Fibroblast of lung (primary cell): ENCODE data around the gene SESN1. TPM values are rescaled to one million over a fixed set of nuclear protein-coding genes. Genes with fewer than 3 reads are reported as not detected.

ENCODE experiments used
- DNase-seq, 2 donors: peaks; one replicate each; pipeline versions ENCODE4 v3.0.0 to v3.0.0-alpha.2; 2010; ENCODE audit warnings: low read depth in 2 of 2
- H2AFZ ChIP-seq: 2 replicates; pipeline ENCODE4 v1.5.1; 2012; ENCODE audit warnings: low read length, control low read depth, inconsistent platforms
- H3K27ac ChIP-seq: 2 replicates; pipeline ENCODE4 v1.5.1; 2011; ENCODE audit warnings: low read length, control low read depth; ENCODE audit not compliant: insufficient read depth
- H3K27me3 ChIP-seq: 2 replicates; pipeline ENCODE4 v1.5.1; 2011; ENCODE audit warnings: mild to moderate bottlenecking, low read length; ENCODE audit not compliant: control insufficient read depth, insufficient read depth
- H3K36me3 ChIP-seq: 2 replicates; pipeline ENCODE4 v1.5.1; 2011; ENCODE audit warnings: low read length; ENCODE audit not compliant: control insufficient read depth, insufficient read depth
- H3K4me1 ChIP-seq: 2 replicates; pipeline ENCODE4 v1.5.1; 2011; ENCODE audit warnings: low read length; ENCODE audit not compliant: control insufficient read depth, insufficient read depth; ENCODE audit errors: extremely low read depth
- H3K4me2 ChIP-seq: 2 replicates; pipeline ENCODE4 v1.5.1; 2011; ENCODE audit warnings: low read length, control low read depth; ENCODE audit not compliant: insufficient read depth; ENCODE audit errors: extremely low read depth
- H3K4me3 ChIP-seq, 4 experiments: fragments of 200-600 bp in 1 of 4; sonication (generic) in 1 of 4; replicated peaks in 1 of 4; 2 replicates each; pipeline ENCODE4 v1.5.1; 2011 to 2016; ENCODE audit warnings: low read length in 4 of 4, low read depth in 3 of 4, mild to moderate bottlenecking in 3 of 4, control low read depth in 2 of 4, inconsistent platforms in 1 of 4, mixed read lengths in 1 of 4; ENCODE audit not compliant: insufficient read depth in 1 of 4; ENCODE audit errors: control extremely low read depth in 1 of 4
- H3K79me2 ChIP-seq: 2 replicates; pipeline ENCODE4 v1.5.1; 2012; ENCODE audit warnings: mild to moderate bottlenecking, low read length, inconsistent platforms; ENCODE audit not compliant: control insufficient read depth, insufficient read depth
- H3K9ac ChIP-seq: 2 replicates; pipeline ENCODE4 v1.5.1; 2011; ENCODE audit warnings: mild to moderate bottlenecking, low read length, control low read depth; ENCODE audit not compliant: insufficient read depth
- H3K9me3 ChIP-seq: 2 replicates; pipeline ENCODE4 v1.5.1; 2012; ENCODE audit warnings: low read depth, low read length; ENCODE audit not compliant: control insufficient read depth, insufficient read depth
- H4K20me1 ChIP-seq: 2 replicates; pipeline ENCODE4 v1.5.1; 2011; ENCODE audit warnings: low read length; ENCODE audit not compliant: control insufficient read depth, insufficient read depth; ENCODE audit errors: extremely low read depth
- EZH2 ChIP-seq: IDR thresholded peaks from 2 replicates; pipeline ENCODE4 v1.5.1; 2012; ENCODE audit warnings: low read length, control low read depth, mild to moderate bottlenecking; ENCODE audit errors: missing control alignments
- polyA plus RNA-seq, 2 donors: library from polyadenylated mRNA; depleted of rRNA in 1 of 2; stranded (reverse) in 1 of 2; unstranded in 1 of 2; fragments of >200 nt; gene quantifications; 2 replicates each; pipeline ENCODE4 v1.2.1, GENCODE V29; 2011 to 2012; ENCODE audit warnings: missing spikeins in 1 of 2
- total RNA-seq: library from RNA; depleted of rRNA; stranded (reverse); fragments of >200 nt; gene quantifications from 2 replicates; pipeline ENCODE4 v1.2.1, GENCODE V29; 2014
- TF ChIP-seq, protein P1 (sequence below), 2 donors: IDR thresholded peaks in 1 of 2; conservative IDR thresholded peaks in 1 of 2; 1 replicate in 1 of 2; 2 replicates in 1 of 2; pipeline ENCODE4 v1.5.1; 2011 to 2012; ENCODE audit warnings: low read length in 2 of 2, control low read depth in 1 of 2, inconsistent platforms in 1 of 2, low read depth in 1 of 2, mild to moderate bottlenecking in 1 of 2

SESN1 gene
- total and polyA plus RNA-seq, 2 donors (not counting 1 experiment from before 2014, with no cell fraction given), result 16.7 to 34.5 TPM

- H3K36me3 ChIP-seq, result no peaks in the 10 kb centered on the region
- H3K27me3 ChIP-seq, result no peaks in the 10 kb centered on the region
- TF ChIP-seq, protein P1, sequence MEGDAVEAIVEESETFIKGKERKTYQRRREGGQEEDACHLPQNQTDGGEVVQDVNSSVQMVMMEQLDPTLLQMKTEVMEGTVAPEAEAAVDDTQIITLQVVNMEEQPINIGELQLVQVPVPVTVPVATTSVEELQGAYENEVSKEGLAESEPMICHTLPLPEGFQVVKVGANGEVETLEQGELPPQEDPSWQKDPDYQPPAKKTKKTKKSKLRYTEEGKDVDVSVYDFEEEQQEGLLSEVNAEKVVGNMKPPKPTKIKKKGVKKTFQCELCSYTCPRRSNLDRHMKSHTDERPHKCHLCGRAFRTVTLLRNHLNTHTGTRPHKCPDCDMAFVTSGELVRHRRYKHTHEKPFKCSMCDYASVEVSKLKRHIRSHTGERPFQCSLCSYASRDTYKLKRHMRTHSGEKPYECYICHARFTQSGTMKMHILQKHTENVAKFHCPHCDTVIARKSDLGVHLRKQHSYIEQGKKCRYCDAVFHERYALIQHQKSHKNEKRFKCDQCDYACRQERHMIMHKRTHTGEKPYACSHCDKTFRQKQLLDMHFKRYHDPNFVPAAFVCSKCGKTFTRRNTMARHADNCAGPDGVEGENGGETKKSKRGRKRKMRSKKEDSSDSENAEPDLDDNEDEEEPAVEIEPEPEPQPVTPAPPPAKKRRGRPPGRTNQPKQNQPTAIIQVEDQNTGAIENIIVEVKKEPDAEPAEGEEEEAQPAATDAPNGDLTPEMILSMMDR (conservative IDR thresholded peaks at IDR 0.05 in 1 of 2, IDR thresholded peaks at IDR 0.05 in 1 of 2; ENCODE audit: low read depth in 1 of 2, low read length in 2 of 2), result no peak
- TF ChIP-seq EZH2, result no peak
- DNase-seq, result peak; percentile 51 to 56
- no peaks in the 10 kb centered on the region for H3K79me2 ChIP-seq
- H3K9ac ChIP-seq, result no peak overlapping the region
- H3K4me3 ChIP-seq, result no peak overlapping the region
- no peaks in the 10 kb centered on the region for H3K4me1 ChIP-seq
- no peak overlapping the region for H3K4me2 ChIP-seq
- H3K27ac ChIP-seq, result no peak overlapping the region
- no peaks in the 10 kb centered on the region for H3K9me3 ChIP-seq
- H2AFZ ChIP-seq, result no peak overlapping the region
- no peaks in the 10 kb centered on the region for H4K20me1 ChIP-seq
Measured at GRCh38 chr6:109082188-109082577, 12.5 kb downstream of the SESN1 start.

DNA sequence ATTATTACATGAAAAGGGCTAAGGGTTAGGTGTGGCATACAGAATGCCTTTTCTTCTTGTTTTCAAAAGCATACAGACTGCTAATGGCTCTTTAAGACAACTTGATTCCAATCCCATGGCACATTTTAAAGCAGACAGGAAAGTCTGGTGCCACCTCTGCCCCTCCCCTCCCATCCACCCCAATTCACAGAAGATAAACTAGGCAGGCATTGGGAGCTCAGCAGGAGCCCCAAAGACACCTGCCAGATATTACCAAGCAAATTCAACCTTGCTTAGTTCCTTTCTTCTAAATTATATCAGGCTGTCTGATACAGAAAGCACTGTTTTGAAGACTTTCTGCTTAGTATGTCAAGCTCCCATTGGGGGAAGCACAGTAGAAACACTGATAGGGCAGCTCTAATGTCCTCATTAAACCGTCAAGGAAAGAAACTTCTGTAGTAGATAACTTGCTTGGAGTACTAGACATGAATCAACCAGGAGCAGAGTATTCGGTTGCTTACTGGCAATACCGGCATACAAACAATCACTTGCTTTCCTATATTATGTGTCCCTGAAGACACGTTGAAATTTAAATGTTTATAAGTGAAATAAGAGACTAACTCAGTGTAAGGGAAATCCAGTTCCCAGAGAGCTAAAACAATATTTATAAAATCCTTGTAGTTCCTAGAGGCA, 13.0 kb downstream of the SESN1 start:
- Histone ChIP-seq H3K4me3 (no peak overlapping the region), H3K4me1 (no peaks in the 10 kb centered on the region), H3K4me2 (no peak overlapping the region), H3K27ac (no peak overlapping the region), H4K20me1 (no peaks in the 10 kb centered on the region), H3K9ac (no peak overlapping the region), H3K79me2 (no peaks in the 10 kb centered on the region), H3K9me3 (no peaks in the 10 kb centered on the region), H3K36me3 (no peaks in the 10 kb centered on the region), H3K27me3 (no peaks in the 10 kb centered on the region), H2AFZ (no peak overlapping the region)
- no peak for DNase-seq
- TF ChIP-seq EZH2, result no peak

GRCh38 chr6:109081026-109081425, 13.6 kb downstream of the SESN1 start:
- Histone ChIP-seq H3K9me3 (no peaks in the 10 kb centered on the region), H3K27me3 (no peaks in the 10 kb centered on the region), H2AFZ (no peak overlapping the region), H3K79me2 (no peaks in the 10 kb centered on the region), H3K9ac (no peak overlapping the region), H3K4me3 (no peak overlapping the region), H3K27ac (no peak overlapping the region), H4K20me1 (no peaks in the 10 kb centered on the region), H3K36me3 (no peaks in the 10 kb centered on the region), H3K4me2 (no peak overlapping the region), H3K4me1 (no peaks in the 10 kb centered on the region)
- TF ChIP-seq, protein P1 (conservative IDR thresholded peaks at IDR 0.05 in 1 of 2, IDR thresholded peaks at IDR 0.05 in 1 of 2; ENCODE audit: low read depth in 1 of 2, low read length in 2 of 2), result no peak
- TF ChIP-seq EZH2, result no peak
- no peak for DNase-seq
